AG08396 (cell line): Measurements from ENCODE around the gene BACH2.
"Not testable (repeated sequence)": the region's sequence is repeated elsewhere in the genome, so short reads cannot be mapped to it uniquely, and the experiment has no call there.

Source experiments
- DNase-seq: peaks from one replicate; pipeline ENCODE4 v3.0.0; 2012; ENCODE audit warnings: low spot score, mixed read lengths

Gene BACH2

DNA sequence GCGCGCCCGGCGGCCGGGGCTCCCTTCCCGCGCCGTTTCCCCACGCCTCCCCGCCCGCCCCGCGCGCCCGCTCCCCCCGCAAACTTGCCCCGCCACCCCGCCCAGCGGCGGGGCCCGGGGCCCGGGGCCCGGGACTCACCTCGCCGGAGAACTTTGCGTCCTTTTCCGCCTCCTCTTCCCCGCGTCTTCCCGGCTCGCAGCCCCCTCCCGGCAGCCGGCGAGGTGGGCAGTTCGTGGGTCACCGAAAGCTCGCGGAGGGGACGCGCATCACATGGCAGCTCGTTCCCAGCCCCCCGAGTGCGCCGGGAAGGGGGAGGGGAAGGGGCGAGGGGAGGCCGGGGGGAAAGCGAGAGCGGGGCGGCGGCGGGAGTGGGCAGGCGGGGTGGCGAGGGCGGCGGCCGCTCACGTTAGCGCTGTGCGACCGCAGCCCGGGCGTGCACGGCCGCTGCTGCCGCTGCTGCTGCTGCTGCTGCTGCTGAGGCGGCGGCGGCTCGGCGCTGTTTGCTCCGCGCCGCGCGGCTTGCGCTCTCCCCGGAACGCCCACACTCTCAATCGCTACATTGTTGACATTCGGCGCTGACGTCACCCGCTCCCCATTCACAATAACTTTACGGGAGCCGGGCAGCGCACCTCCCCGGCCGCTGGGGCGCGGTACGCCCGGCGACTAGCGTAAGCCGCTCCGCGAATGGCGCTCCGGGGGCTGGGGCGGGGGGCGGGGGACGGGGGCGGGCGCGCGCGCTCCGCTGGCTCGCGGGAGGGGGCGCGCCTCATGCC, at the start of gene BACH2:
Gene BACH2, minus strand, starts transcription at position 503 of the 774 bp plus-strand sequence. CDS start 287,999 bp downstream, outside the sequence.
- DNase-seq = peak; percentile 89

DNA sequence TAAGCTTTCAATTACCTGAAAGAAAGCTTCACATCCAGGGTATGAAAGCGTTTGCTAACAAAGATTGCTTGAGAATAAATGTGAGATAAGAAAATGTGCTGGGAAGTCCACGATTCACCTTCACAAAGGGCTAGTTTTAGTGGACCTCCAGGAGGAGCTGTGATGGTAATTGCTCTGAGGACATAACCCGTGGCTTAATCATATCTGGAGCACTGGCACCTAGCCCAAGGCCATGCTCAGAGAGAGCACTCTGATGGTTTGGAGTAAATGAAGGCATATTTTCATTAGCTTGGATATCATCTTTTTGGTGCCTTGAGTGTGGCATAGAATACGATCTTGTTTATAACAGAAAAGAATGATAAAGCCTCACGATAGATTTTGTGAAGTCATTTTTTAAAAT, 46.9 kb upstream of the BACH2 start:
- DNase-seq = peak; percentile 29

DNA sequence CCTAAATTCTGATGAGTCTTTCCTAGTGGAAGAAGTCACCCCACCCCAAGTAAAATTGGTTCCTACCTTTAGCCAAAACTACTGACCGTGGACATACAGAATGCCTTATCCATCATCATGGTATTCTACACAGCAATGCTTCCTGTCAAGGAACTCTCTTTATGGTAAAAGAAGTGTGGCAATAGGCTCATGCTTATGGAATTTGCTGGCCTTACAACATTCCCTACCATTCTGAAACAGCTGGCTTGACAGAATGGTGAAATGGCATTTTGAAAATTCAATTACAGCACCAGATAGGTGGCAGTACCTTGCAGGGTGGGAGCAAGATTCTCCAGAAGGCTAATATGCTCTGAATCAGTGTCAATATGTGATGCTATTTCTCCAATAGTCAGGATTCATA, 41.8 kb upstream of the BACH2 start:
- DNase-seq = no peak

DNA sequence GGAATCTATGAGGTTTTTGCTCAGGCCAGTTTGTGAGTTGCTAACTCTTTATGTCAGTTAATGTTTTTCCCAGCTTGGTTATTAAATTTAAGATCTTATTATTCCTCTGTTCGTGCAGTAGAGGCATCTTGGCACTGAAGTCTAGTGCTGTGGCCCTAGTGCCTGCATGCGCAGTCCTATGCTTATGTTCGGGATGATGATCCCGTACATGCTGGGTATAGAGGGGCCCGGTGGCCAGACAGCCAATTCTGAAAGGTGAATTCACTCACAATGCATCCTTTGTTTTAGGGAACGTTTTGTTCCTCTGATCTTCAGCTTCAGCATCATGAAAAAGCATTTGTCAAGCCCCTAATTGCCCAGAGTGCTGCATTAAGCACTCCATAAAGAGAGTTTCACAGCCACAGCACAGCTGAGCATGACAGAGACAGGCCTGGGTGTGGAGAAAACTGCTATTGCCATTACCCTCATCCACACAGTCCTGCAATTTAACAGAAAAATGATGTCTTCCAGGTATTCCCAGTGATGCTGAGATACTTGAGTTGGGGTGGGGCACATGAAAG, 39.8 kb upstream of the BACH2 start:
- DNase-seq = no peak

DNA sequence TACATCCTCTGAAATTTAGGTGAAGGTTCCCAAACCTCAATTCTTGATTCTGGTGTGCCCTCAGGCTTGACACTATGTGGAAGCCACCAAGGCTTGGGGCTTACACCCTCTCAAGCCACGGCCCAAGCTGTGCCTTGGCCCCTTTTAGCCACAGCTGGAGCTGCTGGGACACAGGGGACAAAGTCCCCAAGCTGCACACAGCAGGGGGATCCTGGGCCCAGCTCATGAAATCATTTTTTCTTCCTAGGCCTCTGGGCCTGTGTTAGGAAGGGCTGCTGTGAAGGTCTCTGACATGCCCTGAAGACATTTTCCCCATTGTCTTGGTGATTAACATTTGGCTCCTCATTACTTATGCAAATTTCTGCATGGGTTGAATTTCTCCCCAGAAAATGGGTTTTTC, 37.3 kb upstream of the BACH2 start:
- no peak for DNase-seq

DNA sequence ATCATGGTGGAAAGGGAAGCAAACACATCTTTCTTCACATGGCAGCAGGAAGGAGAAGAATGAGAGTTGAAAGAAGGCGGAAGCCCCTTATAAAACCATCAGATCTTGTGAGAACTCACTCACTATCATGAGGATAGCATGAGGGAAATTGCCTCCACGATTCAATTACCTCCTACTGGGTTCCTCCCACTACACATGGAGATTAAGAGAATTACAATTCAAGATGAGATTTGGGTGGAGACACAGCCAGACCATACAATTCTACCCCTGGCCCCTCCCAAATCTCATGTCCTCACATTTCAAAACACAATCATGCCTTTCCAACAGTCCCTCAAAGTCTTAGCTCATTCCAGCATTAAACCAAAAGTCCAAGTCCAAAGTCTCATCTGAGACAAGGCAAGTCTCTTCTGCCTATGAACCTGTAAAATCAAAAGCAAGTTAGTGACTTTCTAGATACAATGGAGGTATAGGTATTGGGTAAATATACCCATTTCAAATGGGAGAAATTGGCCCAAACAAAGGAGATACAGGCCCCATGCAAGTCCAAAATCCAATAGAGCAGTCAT, 36.4 kb upstream of the BACH2 start:
- DNase-seq = not testable (repeated sequence)

DNA sequence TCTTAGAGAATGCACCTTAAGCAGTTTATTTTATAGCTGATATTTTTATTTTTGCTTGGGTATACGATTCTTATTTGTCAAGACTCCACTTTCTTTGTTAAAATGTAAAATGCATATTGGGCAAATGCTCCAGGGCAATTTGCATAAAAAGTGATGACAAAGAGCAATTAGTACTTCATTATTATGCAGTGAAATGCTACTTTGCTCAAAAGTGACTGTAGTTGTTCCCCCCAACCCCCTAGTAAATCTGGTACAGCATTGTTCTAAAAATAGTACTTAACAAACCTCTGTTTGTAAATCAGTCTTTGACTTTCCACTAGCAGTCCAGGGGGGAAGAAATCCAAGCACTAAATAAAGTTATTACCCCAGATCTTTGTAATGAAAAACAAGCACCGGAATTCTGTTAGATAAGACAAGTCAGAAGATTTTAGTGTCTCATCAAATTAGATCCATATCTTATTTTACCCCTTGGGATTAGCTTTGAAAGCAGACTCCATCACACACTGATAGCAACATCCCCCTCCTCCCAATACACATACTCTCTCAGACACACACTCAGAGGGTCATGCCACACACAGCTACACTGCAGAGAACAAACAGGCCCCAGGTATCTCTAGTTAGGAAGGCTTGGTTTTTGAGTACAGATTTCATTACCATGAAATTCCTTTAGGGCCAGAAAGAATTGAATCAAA, 32.9 kb upstream of the BACH2 start:
- DNase-seq = no peak

DNA sequence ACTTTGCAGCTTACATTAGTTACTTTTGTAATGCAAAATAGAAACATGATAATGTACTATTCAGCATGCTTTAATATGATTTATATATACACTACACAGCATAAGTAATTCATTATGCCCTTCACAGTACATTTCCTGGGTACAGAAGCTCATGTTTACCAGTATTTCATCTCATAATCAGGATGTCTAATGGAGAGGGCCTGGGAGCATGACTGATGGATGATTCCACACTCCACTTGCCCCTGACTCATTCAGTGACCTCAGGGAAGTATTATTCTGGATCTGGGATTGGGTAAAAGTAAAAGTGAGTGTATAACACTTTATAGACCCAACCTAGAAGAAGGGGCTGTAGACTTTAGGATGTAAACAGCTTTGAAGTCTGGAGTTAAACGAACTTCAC, 31.4 kb upstream of the BACH2 start:
- DNase-seq = peak; percentile 33

DNA sequence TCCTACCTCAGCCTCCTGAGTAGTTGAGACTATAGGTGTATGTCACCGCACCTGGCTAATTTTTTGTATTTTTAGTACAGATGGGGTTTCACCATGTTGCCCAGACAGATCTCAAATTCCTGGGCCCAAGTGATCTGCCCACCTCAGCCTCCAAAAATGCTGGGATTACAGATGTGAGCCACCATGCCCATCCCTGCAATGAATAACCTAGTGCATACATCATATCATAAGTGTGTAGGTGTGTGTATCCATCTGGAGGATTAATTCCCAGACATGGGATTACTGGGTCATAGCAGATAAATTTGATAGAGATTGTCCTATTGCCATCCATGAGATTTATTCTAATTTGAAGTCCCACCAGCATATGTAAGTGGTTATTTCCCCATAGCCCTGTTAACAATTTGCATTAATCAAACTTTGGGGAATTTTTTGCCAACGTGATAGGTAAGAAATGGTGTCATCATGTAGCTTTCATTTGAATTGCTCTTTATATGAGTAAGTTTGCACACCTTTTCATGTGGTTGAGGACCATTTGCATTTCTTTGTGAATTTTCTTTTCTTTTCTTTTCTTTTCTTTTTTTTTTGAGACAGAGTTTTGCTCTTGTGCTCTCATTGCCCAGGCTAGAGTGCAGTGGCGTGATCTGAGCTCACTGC, 29.9 kb upstream of the BACH2 start:
- no peak for DNase-seq

DNA sequence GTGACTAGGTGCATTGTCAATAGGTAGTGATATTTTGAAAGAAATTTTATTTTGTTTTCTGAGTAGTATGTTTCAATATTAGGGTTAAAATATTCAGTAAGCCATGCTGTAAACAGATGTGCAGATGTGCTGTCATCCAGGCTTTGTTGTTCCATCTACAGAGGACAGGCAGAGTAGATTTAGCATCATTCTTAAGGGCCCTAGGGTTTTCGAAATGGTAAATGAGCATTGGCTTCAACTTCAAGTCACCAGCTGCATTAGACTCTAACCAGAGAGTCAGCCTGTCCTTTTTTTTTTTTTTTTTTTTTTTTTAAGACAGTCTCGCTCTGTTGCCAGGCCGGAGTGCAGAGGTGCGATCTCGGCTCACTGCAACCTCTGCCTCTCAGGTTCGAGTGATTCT, 27.1 kb upstream of the BACH2 start:
- no peak for DNase-seq

DNA sequence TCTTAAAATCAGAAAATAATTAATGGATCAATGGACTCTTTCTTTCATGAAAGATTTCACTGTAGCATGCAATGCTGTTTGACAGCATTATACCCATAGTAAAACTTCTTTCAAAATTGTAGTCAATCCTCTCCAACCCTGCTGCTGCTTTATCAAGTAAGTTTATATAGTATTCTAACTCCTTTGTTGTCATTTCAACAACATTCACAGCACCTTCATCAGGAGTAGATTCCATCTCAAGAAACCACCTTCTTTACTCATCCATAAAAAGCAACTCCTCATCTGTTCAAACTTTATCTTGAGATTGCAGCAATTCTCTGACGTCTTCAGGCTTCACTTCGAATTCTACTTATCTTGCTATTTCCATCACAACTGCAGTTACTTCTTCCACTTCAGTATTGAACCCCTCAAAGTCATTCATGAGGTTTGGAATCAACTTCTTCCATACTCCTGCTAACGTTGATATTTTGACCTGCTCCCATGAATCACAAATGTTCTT, 26.4 kb upstream of the BACH2 start:
- no peak for DNase-seq

DNA sequence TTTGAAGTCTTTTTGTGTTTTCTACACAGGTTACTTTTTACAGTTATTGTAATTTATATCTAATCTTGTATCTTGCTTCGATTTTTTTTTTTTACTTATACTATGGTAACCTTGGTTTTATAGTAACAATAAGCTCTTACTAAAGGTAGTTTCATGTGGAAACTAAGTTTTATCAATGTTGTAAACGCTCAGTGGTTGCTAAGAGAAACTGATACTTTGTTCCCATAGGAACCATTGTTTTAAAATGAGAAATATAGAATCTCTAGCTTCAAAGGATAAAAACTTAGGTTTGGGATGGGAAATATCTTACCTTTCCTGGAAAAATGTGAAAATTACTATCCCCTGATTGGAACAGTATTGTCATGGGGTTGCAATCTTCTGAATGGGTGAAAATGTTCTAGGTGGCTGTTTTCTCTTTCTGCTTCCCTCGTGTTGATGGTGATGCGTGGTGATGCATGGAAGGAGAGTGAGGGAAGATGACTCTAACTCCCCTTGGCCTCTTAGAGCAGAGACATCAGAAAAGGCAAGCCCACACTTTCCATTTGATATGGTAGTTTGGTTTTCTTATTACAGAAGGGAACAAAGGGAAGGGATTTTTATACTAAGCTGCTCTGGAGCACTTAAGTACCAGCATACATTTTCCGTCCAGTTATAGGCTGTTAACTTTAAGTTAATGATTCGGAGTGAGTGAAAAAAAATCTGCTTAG, 23.5 kb upstream of the BACH2 start:
- DNase-seq = no peak

DNA sequence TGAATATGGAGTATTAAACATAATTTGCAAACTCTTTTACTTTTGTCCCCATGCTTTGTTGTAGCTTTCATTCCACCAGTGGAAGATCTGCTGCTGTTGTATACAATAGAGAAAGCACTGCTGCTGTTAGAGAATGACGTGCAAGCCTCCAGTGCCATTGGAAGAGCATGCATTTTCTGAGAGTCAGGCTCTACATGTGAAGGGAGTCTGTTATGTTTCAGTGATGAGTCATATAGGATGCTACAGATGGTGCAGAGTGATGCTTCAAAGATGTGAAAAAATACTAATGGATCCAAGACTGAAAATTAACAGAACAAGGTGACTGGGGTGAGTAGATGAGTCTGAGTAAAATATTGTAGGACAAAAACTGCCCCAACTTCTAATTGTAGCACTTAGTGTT, 22.4 kb upstream of the BACH2 start:
- DNase-seq = no peak

DNA sequence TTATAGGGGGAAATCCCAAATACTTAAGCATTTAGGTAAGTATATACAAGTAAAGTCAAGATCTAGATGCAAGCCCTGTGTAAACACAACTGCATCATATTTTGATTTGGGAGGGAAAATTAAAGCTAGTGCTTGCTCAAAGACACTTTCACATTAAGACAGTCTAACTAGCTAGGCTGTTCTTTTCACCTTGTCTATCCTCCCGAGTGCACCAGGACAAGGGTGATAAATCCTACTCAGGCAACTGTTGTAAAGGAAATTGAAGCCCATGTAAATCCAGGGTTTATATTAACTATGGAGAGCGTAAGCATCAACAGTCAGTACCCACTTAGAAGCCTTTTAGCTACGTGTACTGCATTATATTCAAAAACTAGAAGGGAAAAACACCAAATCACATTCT, 19.3 kb upstream of the BACH2 start:
- no peak for DNase-seq

DNA sequence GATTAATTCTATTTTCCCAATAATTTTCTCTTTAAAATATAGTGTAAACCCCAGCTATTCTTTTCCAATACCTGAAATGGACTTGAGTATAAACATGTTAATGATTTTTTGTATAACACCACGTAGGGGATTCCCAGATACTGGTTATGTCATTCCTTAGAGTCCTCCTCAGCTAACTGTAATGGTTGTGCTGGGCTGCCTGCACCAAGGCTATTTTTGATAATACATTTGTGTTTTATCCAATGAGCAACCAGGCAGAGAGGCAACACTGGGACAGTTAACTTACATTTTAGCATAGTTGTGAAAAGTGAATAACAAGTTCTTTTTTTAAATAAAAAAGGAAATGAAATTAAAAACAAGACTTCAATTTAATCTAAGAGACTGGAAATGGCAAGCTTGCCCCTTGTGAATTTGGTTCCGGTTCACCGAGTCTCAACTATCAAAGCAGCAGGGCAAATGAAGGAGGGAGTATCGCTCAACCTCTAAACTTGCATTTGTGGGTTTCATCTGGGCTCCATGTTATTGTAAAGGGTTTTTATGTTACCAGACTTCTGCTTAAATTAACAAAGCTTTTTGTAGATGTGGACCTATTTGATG, 18.8 kb upstream of the BACH2 start:
- no peak for DNase-seq

DNA sequence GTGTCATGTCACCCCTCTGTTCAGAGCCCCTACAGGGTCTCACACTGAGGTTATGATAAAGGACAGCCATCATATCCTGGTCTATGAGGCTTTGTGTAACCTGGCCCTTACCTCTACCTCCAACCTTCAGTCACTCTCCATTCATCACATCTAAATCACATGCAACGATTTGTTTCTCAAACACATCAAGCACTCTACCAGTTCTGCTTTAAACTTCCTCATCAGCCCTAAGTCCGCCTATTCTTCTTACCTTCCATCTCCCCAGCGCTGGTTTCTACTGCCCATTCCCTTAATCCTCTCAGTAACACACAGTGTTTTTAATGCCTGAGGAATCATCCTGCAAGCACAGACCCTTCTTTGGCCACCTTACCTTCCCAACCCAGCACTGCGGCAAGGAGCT, 17.9 kb upstream of the BACH2 start:
- no peak for DNase-seq

DNA sequence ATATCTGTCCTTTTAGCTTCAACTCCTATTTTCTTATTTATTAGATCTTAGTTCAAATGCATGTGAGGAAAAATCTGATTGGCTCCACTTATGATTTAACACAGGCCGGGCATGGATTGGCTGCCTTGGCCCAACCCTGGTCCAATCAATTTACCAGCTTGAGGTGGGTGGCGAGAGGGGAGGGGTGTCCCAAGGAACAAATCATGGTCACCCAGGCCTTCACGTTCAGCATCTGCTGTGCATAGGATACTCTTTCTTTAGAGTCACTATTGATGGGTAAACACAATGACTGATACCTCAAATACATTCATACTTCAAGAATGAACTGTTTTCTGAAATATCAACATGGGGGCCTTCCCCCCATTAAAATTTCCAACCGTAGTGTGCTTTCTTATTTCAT, 14.9 kb upstream of the BACH2 start:
- no peak for DNase-seq

DNA sequence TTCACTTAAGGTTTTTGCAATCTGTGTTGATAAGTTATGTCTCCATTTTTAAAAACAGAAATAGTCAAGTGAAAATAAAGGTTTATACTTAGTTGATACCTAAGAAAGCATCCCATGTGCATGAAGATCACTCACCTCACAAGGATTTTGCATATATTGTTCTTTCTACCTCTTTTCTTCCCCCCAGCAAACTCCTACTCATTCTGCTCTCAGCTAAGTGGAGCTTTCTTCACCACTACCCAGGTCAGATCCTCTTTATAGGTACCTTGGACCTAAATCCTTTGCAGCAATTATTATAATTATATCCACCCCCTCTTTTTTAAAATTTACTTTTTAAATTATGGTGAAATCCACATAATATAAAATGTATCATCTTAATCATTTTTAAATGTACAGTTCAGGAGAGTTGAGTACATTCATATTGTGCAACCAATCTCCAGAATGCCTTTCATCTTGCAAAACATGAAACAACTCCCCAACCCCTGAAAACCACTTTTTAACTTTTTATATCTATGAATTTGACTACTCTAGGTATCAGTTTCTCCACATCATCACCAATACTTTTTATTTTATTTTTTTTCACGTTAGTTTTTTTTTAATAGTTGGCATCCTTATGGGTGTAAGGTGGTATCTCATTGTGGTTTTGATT, 9.3 kb upstream of the BACH2 start:
- DNase-seq = no peak

DNA sequence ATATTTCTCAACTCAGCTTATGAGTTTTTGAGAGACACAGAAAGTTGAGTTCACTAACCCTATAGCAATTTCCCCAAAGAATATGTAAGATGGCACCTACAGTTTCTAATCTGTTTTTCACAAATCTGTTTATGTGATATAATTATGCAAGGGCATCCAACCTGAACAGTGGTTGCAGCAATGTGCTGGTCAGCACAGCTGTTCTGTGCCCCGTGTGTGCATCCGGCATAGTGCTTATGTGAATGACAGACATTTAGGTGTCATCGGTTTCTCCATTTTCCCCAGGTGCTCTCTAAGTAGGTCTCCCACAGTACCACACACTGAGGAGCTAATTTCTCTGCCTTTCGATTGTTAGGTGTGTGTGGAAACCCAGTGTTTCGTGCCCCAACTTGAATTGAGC, 7.7 kb upstream of the BACH2 start:
- no peak for DNase-seq

DNA sequence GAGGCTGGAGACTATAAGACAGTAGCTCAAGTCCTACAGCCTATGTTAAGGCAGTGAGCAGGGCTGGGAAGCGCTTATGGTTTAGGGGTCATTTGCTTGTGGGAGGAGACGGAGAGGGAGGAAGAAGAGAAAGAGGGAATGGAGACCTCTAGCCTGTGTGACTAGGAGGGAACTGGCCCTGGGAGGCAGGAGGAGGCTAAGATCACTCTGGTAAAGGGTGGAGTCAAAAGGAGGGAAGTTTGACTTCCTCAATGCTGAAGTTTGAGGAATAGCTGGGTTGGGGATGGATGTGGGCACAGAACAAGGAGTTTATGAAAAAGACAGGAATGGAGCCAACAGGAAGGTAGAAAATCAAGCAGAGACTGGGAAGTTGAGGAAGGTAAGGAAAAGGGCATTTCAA, 6.4 kb upstream of the BACH2 start:
- DNase-seq = no peak

DNA sequence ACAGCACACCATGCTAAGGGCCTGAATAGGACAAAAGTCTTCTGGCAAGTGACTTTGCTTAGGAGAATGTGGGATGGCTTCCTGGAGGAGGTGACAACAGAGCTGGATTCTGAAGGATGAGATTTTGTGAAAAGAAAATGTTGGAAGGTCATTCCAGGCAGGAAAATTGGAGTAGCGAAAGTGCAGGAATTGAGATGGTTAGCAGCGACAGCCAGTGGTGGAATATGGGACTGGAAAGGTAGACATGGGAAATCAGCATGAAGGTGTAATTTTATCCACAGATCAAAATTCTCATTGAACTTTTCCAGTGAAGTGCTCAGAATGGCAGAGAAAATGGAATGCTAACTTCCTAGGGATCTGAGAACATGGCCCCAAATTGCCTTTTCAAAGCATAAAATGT, 5.7 kb upstream of the BACH2 start:
- DNase-seq = no peak
